OCI-LY7 (cell line): Measurements from ENCODE around the gene CCDC78. TPM values are rescaled to one million over a fixed set of nuclear protein-coding genes. Genes with fewer than 3 reads are reported as not detected.

Experiments used
- Bru-seq: library from RNA; stranded (reverse); fragments of 400-500 nt; gene quantifications from one replicate; lab custom pipeline; 2021; lab: Mats Ljungman, UMichigan
- BruChase-seq, 2 experiments: library from RNA; stranded (reverse); fragments of 400-500 nt; gene quantifications; one replicate each; lab custom pipeline; 2021; lab: Mats Ljungman, UMichigan
- BruUV-seq: library from RNA; stranded (reverse); fragments of 400-500 nt; replicated peaks from 2 replicates; lab custom pipeline; 2021; lab: Mats Ljungman, UMichigan
- CTCF ChIA-PET: fragments of 300-600 bp; sonication (Branson Sonifier 250); formaldehyde crosslinking; loops from one replicate; lab custom pipeline; 2022; ENCODE audit warnings: antibody characterized with exemption; ENCODE audit not compliant: unreplicated experiment; lab: Charles Lee
- POLR2A ChIA-PET: fragments of 300-600 bp; sonication (Branson Sonifier 250); formaldehyde crosslinking; loops from one replicate; lab custom pipeline; 2022; ENCODE audit warnings: antibody characterized with exemption; lab: Charles Lee
- DNase-seq: peaks from one replicate; pipeline ENCODE4 v3.0.0-alpha.2; 2015; ENCODE audit warnings: low spot score
- H2AFZ ChIP-seq: fragments of 200-600 bp; sonication (generic), shearing (Covaris generic); 2 replicates; pipeline ENCODE4 v1.6.1; 2014; ENCODE audit warnings: mild to moderate bottlenecking, antibody characterized with exemption, low read length, moderate library complexity
- H3K27ac ChIP-seq: fragments of 200-600 bp; sonication (generic); 2 replicates; pipeline ENCODE4 v1.5.1; 2014; ENCODE audit warnings: mixed run types, low read depth, mild to moderate bottlenecking, moderate library complexity, low read length, inconsistent platforms; ENCODE audit not compliant: poor library complexity, severe bottlenecking
- H3K36me3 ChIP-seq: fragments of 200-600 bp; sonication (generic); 2 replicates; pipeline ENCODE4 v1.6.1; 2014; ENCODE audit warnings: mild to moderate bottlenecking, antibody characterized with exemption, low read length, moderate library complexity, mixed read lengths; ENCODE audit not compliant: insufficient read depth
- H3K4me1 ChIP-seq: fragments of 200-600 bp; sonication (generic); 2 replicates; pipeline ENCODE4 v1.5.1; 2014; ENCODE audit warnings: mild to moderate bottlenecking, low read length; ENCODE audit not compliant: insufficient read depth, poor library complexity, severe bottlenecking
- H3K4me2 ChIP-seq: fragments of 200-600 bp; sonication (generic); 2 replicates; pipeline ENCODE4 v1.6.1; 2014; ENCODE audit warnings: mild to moderate bottlenecking, low read length
- H3K4me3 ChIP-seq: fragments of 200-600 bp; sonication (generic); 2 replicates; pipeline ENCODE4 v1.5.1; 2014; ENCODE audit warnings: mild to moderate bottlenecking, low read depth, low read length; ENCODE audit not compliant: poor library complexity, severe bottlenecking
- H3K79me2 ChIP-seq: fragments of 200-600 bp; sonication (generic); 2 replicates; pipeline ENCODE4 v1.6.1; 2016; ENCODE audit warnings: low read depth, mild to moderate bottlenecking, low read length, moderate library complexity, mixed read lengths; ENCODE audit not compliant: insufficient read depth
- H3K9me2 ChIP-seq: fragments of 200-600 bp; sonication (generic); 2 replicates; pipeline ENCODE4 v1.6.1; 2016; ENCODE audit warnings: mild to moderate bottlenecking, low read length, mixed read lengths; ENCODE audit not compliant: insufficient read depth
- H3K9me3 ChIP-seq: fragments of 200-600 bp; sonication (generic); 2 replicates; pipeline ENCODE4 v1.6.1; 2014; ENCODE audit warnings: mild to moderate bottlenecking, mixed run types, low read length, mixed read lengths
- H4K20me1 ChIP-seq: fragments of 200-600 bp; sonication (generic); 2 replicates; pipeline ENCODE4 v1.6.1; 2014; ENCODE audit warnings: mild to moderate bottlenecking, antibody characterized with exemption, low read length, moderate library complexity, mixed read lengths; ENCODE audit not compliant: insufficient read depth
- EZH2phosphoT487 ChIP-seq: fragments of 200-600 bp; sonication (generic); IDR thresholded peaks from 2 replicates; pipeline ENCODE4 v1.6.1; 2018; ENCODE audit warnings: low read depth, borderline replicate concordance, mild to moderate bottlenecking, mixed run types, antibody characterized with exemption, low read length, moderate library complexity, mixed read lengths
- intact Hi-C: fragments of 100-400 bp; cut with micrococcal nuclease; formaldehyde crosslinking; loops from one replicate; pipeline ENCODE4 v1.10.0; 2022; ENCODE audit not compliant: unreplicated experiment
- long read RNA-seq: library from polyadenylated mRNA; stranded (forward); transcript quantifications from one replicate; pipeline ENCODE4 v2.0.0, GENCODE V29; 2022
- total RNA-seq, 2 experiments: library from RNA; depleted of rRNA in 1 of 2; stranded (reverse); fragments of >200 nt in 1 of 2; shearing (Covaris generic) in 1 of 2; gene quantifications; 2 replicates each; pipeline ENCODE4 v1.2.3, GENCODE V29; 2014 to 2022
- TF ChIP-seq, protein P1 (sequence below): fragments of 200-600 bp; sonication (generic); conservative IDR thresholded peaks from 2 replicates; pipeline ENCODE4 v1.5.1; 2014; ENCODE audit warnings: mild to moderate bottlenecking, antibody characterized with exemption, low read length, moderate library complexity, mixed read lengths

Gene CCDC78
- total RNA-seq (2014; rRNA removed; shearing (Covaris generic)): 25.8 and 35.9 TPM in 2 replicates
- total RNA-seq (2022): 52.6 and 57.9 TPM in 2 replicates
- percentile 48 among the genes with signal in this experiment for Bru-seq, nascent RNA
- BruChase-seq, experiment 1, labeled RNA remaining after a 6-hour chase: percentile 51 among the genes with signal in this experiment
- percentile 47 among the genes with signal in this experiment for BruChase-seq, experiment 2, labeled RNA remaining after a 2-hour chase
- long read RNA-seq, partial matches to known transcripts: 11 of 31 reads
- long read RNA-seq, other reads (novel, unspliced or antisense): 19 of 31 reads

DNA sequence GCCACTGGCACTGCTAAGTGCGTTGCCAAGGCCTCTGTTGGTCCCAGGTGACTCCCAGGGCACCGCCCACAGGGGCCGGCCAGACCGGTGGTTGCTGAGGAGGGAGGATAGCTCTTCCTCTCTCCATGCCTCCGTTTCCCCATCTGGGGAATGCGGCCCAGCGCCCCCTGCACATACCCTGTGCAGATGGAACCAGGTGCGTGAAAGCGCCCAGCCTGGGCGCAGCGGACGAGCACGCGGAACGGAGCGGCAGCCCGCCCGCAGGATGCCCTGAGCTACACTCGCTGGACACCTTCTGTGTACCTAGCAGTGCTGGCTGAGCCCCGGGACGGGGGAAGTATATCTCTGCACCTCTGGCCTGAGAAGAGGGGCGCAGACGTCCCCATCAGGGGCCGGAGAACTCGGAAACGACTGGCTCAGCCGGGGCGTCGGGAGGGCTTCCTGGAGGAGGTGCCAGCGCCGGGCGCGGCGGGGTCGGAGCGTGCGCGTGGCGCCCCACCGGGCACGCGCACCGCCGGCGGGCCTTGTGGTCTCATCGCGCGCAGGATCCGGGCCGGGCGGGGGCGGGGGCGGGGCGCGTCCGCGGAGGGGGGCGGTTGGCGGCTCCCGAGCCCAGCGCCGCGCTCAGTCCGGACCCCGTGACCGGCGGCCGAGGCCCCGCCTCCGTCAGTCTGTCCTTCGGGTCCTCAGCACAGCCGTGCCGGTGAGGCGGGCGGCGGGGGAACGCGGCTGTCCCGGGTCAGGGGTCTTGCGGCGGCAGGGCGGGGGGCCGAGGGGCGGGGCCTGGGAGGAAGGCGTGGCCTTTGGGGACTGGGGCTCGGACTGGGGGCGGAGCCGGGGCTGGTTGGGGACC, at the start of gene CCDC78, which contains the start of gene HAGHL:
Gene CCDC78, minus strand, starts transcription at position 6 of the 853 bp plus-strand sequence. CDS start 76 bp downstream, outside the sequence.
Gene HAGHL, plus strand, starts transcription at position 669 of the 853 bp plus-strand sequence. CDS start 404 bp downstream, outside the sequence.
- H3K4me3 ChIP-seq: peak within 1 kb of the TSS; percentile 86
- POLR2A ChIA-PET: interaction anchor here (1.7 kb wide), 1 partner anchor 10 kb away, joined by 6 read pairs; no protein-coding TSS in a partner anchor
- DNase-seq: peak; percentile 78

GRCh38 chr16:775236-775796, 49.1 kb upstream of the CCDC78 start:
- H4K20me1 ChIP-seq: no peaks in the 10 kb centered on the region
- no peaks in the 10 kb centered on the region for H3K4me1 ChIP-seq
- TF ChIP-seq, protein P1, sequence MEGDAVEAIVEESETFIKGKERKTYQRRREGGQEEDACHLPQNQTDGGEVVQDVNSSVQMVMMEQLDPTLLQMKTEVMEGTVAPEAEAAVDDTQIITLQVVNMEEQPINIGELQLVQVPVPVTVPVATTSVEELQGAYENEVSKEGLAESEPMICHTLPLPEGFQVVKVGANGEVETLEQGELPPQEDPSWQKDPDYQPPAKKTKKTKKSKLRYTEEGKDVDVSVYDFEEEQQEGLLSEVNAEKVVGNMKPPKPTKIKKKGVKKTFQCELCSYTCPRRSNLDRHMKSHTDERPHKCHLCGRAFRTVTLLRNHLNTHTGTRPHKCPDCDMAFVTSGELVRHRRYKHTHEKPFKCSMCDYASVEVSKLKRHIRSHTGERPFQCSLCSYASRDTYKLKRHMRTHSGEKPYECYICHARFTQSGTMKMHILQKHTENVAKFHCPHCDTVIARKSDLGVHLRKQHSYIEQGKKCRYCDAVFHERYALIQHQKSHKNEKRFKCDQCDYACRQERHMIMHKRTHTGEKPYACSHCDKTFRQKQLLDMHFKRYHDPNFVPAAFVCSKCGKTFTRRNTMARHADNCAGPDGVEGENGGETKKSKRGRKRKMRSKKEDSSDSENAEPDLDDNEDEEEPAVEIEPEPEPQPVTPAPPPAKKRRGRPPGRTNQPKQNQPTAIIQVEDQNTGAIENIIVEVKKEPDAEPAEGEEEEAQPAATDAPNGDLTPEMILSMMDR: no peak
- TF ChIP-seq EZH2phosphoT487: no peak
- POLR2A ChIA-PET: interaction anchor here (0.5 kb wide), 1 partner anchor 1066 kb away, joined by 3 read pairs; no protein-coding TSS in a partner anchor
- H3K9me3 ChIP-seq: no peaks in the 10 kb centered on the region
- CTCF ChIA-PET: no interaction called here
- H3K4me2 ChIP-seq: no peak overlapping the region
- no peak overlapping the region for H3K4me3 ChIP-seq
- no peaks in the 10 kb centered on the region for H3K9me2 ChIP-seq
- BruUV-seq: no TSS peak
- no peak for DNase-seq
- no peak overlapping the region for H3K27ac ChIP-seq
- H2AFZ ChIP-seq: no peak overlapping the region
- intact Hi-C loops: no loop called here
- H3K36me3 ChIP-seq: no peaks in the 10 kb centered on the region
- H3K79me2 ChIP-seq: no peaks in the 10 kb centered on the region

More for the DNA sequence above, at the start of gene CCDC78, which contains the start of gene HAGHL:
- H3K79me2 ChIP-seq: no peaks in the 10 kb centered on the region
- H2AFZ ChIP-seq: peak within 1 kb of the TSS; percentile 39; the same call in 1 of the 2 replicates
- H3K27ac ChIP-seq: peak within 1 kb of the TSS; percentile 71
- H3K4me1 ChIP-seq: peaks cover 45% of the 10 kb centered on the region
- H3K36me3 ChIP-seq: peaks cover 33% of the 10 kb centered on the region; the same call in 1 of the 2 replicates
- H4K20me1 ChIP-seq: no peaks in the 10 kb centered on the region
- CTCF ChIA-PET: no interaction called here
- TF ChIP-seq, protein P1: no peak
- no peak for TF ChIP-seq EZH2phosphoT487
- H3K9me2 ChIP-seq: no peaks in the 10 kb centered on the region
- H3K9me3 ChIP-seq: no peaks in the 10 kb centered on the region
- H3K4me2 ChIP-seq: peak within 1 kb of the TSS; percentile 100
- intact Hi-C loops: no loop called here
- no TSS peak for BruUV-seq
